Activated naive CD4-positive, alpha-beta T cell treated with anti-CD3 and anti-CD28 coated beads, Interleukin-2, amount 50 U/mL, for 24 hours (primary cell): ENCODE data around the gene DNAJC25.
"Not testable (repeated sequence)": the region's sequence is repeated elsewhere in the genome, so short reads cannot be mapped to it uniquely, and the experiment has no call there.

Source experiments
- H3K27ac Mint-ChIP-seq: one replicate; pipeline ENCODE4 v1.8.0; 2021; ENCODE audit warnings: mild to moderate bottlenecking, mixed read lengths
- H3K27me3 Mint-ChIP-seq: one replicate; pipeline ENCODE4 v1.8.0; 2021; ENCODE audit warnings: mixed read lengths
- H3K36me3 Mint-ChIP-seq: one replicate; pipeline ENCODE4 v1.8.0; 2021; ENCODE audit warnings: mixed read lengths
- H3K4me1 Mint-ChIP-seq: one replicate; pipeline ENCODE4 v1.8.0; 2021; ENCODE audit warnings: mixed read lengths
- H3K4me3 Mint-ChIP-seq: one replicate; pipeline ENCODE4 v1.8.0; 2021; ENCODE audit warnings: mild to moderate bottlenecking, mixed read lengths
- H3K9me3 Mint-ChIP-seq: one replicate; pipeline ENCODE4 v1.8.0; 2021; ENCODE audit warnings: mixed read lengths

Gene DNAJC25

DNA sequence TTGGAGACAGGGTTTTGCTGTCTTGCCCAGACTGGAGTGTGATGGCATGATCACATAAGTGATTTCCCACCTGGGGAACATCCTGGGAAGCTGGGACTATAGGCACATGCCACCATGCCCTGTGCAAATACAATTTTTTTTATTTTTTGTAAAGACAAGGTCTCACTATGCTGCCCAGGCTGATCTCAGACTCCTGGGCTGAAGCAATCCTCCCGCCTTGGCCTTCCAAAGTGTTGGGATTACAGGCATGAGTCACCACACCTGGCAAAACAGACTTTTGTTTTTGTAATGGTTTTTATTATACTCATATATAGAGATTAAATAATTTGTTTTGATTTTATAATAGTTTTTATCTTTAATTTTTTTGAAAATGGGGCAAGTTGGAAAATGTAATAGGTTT is 14.7 kb downstream of the DNAJC25 start:
- H3K36me3 Mint-ChIP-seq, result peaks cover 21% of the 10 kb centered on the region
- no peaks in the 10 kb centered on the region for H3K9me3 Mint-ChIP-seq
- no peaks in the 10 kb centered on the region for H3K4me1 Mint-ChIP-seq
- no peak overlapping the region for H3K27ac Mint-ChIP-seq
- H3K27me3 Mint-ChIP-seq, result no peaks in the 10 kb centered on the region
- H3K4me3 Mint-ChIP-seq, result no peak overlapping the region

DNA sequence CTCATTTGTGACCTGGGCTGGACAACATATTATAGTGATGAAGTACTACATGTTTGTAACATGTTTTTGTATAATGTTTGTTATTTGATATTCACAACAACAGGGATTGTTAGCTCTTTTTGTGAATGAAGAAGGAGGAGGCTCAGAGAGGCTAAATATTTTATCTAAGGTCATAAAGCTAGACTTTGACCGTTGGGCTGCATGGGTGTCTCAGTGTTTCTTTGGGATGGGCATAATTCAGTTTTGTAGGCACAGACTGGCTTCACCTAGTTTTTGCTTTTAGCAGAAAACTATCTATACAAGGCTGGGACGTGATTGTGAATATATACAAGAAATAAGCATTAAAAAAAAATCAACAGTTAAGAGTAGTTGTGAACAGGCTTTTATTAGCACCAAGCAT is 15.3 kb downstream of the DNAJC25 start:
- no peaks in the 10 kb centered on the region for H3K4me1 Mint-ChIP-seq
- H3K27ac Mint-ChIP-seq, result no peak overlapping the region
- H3K27me3 Mint-ChIP-seq, result no peaks in the 10 kb centered on the region
- no peak overlapping the region for H3K4me3 Mint-ChIP-seq
- H3K36me3 Mint-ChIP-seq, result peaks cover 21% of the 10 kb centered on the region
- no peaks in the 10 kb centered on the region for H3K9me3 Mint-ChIP-seq

DNA sequence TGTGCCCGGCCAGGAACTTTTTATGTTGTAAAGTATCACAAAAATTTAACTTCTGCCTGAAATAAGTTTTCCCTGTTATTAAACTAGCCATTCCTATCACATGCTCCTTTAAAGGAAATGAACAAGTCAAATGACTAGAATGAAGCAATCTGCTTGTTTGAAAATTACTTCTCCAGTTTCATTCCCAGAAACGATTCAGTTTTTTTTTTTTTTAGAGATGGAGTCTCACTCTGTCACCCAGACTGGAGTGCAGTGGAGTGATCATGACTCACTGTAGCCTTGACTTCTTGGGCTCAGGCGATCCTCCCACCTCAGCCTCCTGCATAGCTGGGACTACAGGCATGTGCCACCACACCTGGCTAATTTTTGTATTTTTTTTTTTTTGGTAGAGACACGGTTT is 16.9 kb downstream of the DNAJC25 start:
- no peak overlapping the region for H3K4me3 Mint-ChIP-seq
- peaks cover 20% of the 10 kb centered on the region for H3K36me3 Mint-ChIP-seq
- no peak overlapping the region for H3K27ac Mint-ChIP-seq
- H3K4me1 Mint-ChIP-seq, result no peaks in the 10 kb centered on the region
- no peaks in the 10 kb centered on the region for H3K27me3 Mint-ChIP-seq
- H3K9me3 Mint-ChIP-seq, result no peaks in the 10 kb centered on the region

DNA sequence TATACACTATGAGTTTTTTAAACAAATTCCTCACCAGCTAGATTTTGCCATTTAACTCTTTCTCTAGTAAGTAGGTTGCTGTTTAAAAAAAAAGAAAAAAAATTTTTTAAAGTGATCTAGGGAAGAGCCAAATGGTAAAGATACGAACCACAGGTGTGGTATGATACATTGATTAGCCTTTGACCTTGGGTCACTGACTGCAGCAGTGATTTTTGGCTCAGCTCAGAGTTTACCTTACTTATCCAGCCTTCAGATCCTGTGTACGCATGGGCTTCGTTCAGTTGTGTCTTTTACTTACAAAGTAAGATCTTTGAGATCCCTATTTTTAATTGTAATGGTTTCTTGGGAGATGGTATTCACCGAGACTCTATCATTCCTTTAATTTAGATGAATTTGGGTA is 17.9 kb downstream of the DNAJC25 start:
- no peaks in the 10 kb centered on the region for H3K9me3 Mint-ChIP-seq
- H3K27ac Mint-ChIP-seq, result no peak overlapping the region
- no peaks in the 10 kb centered on the region for H3K4me1 Mint-ChIP-seq
- no peak overlapping the region for H3K4me3 Mint-ChIP-seq
- H3K36me3 Mint-ChIP-seq, result peaks cover 17% of the 10 kb centered on the region
- no peaks in the 10 kb centered on the region for H3K27me3 Mint-ChIP-seq

DNA sequence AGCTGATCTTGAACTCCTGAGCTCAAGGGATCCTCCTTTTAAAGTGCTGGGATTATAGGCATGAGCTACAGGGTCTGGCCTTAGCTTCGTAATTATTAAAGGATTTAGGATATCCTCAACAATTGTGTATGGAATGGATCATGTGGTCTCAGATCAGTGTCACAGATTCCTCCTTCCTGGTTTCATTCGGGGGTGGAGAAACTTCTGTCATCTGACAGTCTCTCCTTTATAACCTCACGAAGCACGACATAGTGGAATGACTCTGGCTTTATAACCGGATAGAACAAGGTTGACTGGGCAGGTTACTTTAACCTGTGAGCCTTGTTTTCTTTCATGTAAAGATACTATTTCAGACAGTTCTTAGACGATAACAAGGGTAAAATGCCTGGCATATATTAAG is 25.9 kb downstream of the DNAJC25 start:
- Mint-ChIP-seq H3K27ac (no peak overlapping the region), H3K36me3 (peaks cover 2% of the 10 kb centered on the region), H3K9me3 (no peaks in the 10 kb centered on the region), H3K4me3 (no peak overlapping the region), H3K4me1 (peaks cover 11% of the 10 kb centered on the region), H3K27me3 (no peaks in the 10 kb centered on the region)

DNA sequence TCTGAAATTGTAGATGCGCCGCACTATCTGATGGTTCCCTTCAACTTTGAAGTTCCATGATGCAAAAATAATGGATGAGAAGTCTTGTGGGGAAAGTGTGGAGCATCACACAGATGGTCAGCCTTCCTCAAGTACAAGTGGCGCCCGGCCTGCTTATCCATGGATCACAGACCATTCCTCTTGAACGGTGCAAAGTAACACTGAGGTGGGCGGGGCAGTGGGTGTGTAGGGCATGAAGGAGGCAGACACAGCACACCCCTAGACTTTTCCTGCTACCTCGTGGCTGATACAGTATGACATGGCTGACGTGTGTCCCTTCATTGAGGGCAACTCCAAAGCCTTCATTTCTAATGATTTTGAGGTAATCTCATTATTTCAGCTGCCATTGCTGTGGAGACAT is 27.8 kb downstream of the DNAJC25 start:
- H3K27me3 Mint-ChIP-seq, result no peaks in the 10 kb centered on the region
- no peak overlapping the region for H3K27ac Mint-ChIP-seq
- H3K4me1 Mint-ChIP-seq, result peaks cover 28% of the 10 kb centered on the region

DNA sequence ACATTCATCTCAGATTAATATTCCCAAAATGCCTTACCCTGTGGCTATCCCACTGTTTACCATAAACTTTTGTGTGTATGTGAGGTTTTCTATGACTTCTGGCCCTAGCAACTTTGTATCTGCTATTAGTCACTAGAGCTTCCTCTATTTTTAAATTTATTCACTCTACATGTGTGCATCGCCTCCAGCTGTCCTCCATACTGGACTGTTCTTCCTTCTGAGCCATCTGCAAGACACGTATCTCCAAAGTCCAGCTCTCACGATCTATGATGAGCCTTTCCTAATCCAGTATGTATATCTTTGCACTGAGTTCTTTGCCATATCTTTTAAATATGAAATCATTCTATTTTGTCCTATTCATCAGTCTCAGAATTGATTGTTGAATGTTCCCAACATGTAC is 28.6 kb downstream of the DNAJC25 start:
- Mint-ChIP-seq H3K4me3 (no peak overlapping the region), H3K36me3 (no peaks in the 10 kb centered on the region), H3K27me3 (no peaks in the 10 kb centered on the region), H3K4me1 (peaks cover 32% of the 10 kb centered on the region), H3K27ac (no peak overlapping the region), H3K9me3 (no peaks in the 10 kb centered on the region)

More for the DNA sequence above, 27.8 kb downstream of the DNAJC25 start:
- Mint-ChIP-seq H3K36me3 (no peaks in the 10 kb centered on the region), H3K9me3 (no peaks in the 10 kb centered on the region), H3K4me3 (no peak overlapping the region)

DNA sequence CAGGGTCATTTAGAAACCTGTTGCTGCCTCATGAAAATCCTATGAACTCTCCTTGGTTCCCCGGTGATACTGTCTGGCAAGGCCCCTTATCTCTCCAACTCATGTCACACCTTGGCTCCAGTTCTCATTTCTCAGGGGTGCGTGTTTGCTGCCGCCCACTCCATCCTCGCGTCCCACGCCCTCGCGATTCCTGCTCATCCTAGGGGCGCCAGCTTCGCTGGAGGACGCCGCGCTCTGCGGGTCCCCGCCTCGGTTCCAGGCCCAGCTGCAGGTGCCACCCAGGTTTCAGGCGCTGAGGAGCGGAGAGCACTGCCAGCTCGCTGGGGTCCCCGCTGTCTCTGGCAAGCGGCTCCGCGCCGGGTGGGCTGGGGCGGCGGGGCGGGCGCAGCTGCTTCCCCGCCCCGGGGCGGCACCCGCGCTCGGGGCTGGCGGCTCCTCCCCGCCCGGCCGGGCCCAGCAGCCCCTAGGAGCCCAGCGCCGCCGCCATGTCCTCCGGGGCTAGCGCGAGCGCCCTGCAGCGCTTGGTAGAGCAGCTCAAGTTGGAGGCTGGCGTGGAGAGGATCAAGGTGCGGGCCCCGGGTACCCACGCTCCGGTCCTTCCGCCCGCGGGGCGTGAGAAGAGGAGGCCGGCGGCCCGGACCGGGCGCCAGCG is 30.1 kb downstream of the DNAJC25 start, which contains the start of gene GNG10:
Gene GNG10 (plus strand): TSS at position 456 of the 652 bp plus-strand sequence. CDS start 30 bp downstream, at position 486.
- Mint-ChIP-seq H3K9me3 (no peaks in the 10 kb centered on the region), H3K36me3 (no peaks in the 10 kb centered on the region), H3K27ac (peak within 1 kb of the TSS; percentile 88), H3K27me3 (no peaks in the 10 kb centered on the region), H3K4me3 (peak within 1 kb of the TSS; percentile 98), H3K4me1 (peaks cover 41% of the 10 kb centered on the region)

DNA sequence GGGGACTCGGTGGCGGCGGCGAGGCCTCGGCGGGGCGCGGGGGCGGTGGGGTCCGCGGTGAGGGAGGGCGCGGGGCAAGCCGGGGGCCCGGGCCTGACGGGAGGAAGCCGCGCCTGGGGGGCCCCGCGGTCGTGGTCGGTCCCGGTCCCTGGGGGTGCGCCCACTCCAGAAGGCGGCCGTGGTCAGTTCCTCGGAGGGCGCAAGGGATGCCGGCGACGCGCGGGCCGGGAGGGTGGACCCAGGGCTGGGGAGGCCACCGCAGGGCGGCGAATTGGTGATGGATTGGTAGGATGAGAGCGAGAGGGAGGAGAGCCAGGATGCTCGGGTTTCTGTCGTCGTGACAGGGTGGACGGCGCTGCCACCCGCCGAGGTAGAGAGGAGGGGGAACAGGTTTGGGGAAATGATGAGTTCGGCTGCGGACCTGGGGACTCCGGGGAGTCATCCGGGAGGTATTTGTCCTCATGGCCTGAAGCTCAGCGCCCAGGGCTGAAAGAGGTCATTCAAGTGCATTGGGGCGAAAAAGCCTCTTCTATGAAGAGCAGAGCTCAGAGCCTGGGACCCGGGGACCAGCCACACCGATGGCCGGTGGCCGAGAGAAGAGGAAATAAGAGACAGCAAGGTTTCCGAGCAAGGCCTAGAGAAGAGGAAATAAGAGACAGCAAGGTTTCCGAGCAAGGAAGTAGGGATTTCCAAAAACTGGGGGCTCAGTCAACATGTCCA is 30.8 kb downstream of the DNAJC25 start:
- Mint-ChIP-seq H3K4me3 (peak overlapping the region; percentile 98), H3K27ac (peak overlapping the region; percentile 88)

DNA sequence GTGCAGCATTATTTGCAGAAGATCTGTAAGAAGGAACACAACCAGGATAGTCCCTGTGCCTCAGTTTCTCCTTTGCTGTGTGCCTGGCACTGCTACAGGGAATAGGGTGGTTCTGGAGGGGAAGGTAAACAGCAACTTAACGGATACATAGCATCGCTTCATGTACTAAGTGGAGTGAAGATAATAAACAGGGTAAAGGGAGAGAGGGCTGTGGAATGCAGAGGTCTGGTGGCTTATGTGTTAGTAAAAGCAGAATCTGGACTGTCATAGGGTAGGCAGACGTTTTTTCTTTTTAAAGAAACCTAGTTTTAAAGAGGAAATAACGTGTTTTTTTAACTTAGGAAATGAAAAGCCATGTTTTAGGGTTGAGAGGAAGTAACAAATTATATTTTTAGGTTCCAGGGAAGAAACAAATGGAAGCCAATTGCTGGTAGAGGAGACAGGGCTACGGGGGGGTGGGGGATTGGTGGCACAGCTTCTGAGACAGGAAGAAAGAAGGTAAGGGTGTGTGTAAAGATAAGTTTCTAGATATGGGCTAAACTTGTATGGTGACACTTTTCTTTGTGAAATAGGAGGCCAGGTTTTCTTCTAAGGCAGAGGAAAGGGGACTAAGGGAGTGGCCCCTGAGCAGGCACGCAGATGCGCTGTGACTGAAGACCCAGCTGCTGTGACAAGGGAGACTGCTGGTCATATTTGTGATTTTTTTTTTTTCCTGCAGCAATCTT is 31.6 kb downstream of the DNAJC25 start:
- no peaks in the 10 kb centered on the region for H3K36me3 Mint-ChIP-seq
- no peaks in the 10 kb centered on the region for H3K9me3 Mint-ChIP-seq
- H3K4me3 Mint-ChIP-seq, result peak overlapping the region; percentile 98
- H3K27me3 Mint-ChIP-seq, result no peaks in the 10 kb centered on the region
- H3K4me1 Mint-ChIP-seq, result peaks cover 44% of the 10 kb centered on the region
- peak overlapping the region; percentile 88 for H3K27ac Mint-ChIP-seq

More for the DNA sequence above, 30.8 kb downstream of the DNAJC25 start:
- Mint-ChIP-seq H3K9me3 (no peaks in the 10 kb centered on the region), H3K36me3 (no peaks in the 10 kb centered on the region), H3K27me3 (no peaks in the 10 kb centered on the region), H3K4me1 (peaks cover 41% of the 10 kb centered on the region)

DNA sequence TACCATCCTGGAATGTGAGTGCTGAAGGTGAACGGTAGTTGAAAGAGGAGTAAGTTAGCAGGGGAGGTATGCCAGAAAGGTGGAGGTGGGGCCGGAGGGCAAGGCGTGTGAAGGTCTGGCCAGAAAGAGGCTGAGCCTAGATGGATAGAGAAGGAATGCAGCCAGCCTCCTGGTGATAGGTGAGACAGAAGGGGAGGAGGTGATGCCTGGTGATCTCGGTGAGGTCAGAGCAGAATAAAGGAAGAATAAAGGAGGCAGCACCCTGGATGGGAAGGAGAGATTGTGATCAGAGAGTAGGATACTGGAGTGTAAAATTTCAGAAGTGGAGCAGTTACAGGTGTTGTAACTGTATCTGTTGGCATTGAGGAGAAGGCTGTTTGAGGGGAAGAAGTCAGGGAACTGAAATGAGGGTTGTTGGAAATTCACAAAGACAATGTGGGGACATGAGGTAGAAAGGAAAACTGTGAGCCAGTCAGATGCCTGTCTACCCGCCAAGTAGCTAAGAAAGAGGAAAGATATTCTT is 32.2 kb downstream of the DNAJC25 start:
- H3K9me3 Mint-ChIP-seq, result no peaks in the 10 kb centered on the region
- peak overlapping the region; percentile 87 for H3K27ac Mint-ChIP-seq
- H3K36me3 Mint-ChIP-seq, result no peaks in the 10 kb centered on the region
- H3K4me3 Mint-ChIP-seq, result peak overlapping the region; percentile 98
- peaks cover 44% of the 10 kb centered on the region for H3K4me1 Mint-ChIP-seq
- no peaks in the 10 kb centered on the region for H3K27me3 Mint-ChIP-seq

DNA sequence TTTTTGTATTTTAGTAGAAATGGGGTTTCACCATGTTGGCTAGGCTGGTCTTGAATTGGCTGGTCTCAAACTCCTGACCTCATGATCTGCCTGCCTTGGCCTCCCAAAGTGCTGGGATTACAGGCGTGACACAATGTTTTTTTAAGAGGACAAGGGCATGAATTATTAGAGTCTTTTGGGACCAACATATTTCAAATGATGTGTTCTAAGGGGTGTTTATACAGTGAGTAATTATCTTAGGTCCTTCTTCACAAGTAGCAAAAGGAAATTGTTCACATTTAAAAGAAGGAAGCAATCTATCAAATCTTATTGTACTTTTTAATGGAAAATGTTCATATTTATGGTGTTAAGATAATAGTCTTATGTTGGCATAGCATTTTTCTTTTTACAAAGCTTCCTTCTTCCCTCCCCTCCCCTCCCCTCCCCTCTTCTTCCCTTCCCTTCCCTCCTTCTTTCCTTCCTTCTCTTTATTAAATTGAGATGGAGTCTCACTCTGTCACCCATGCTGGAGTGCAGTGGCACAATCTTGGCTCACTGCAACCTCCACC is 37.0 kb downstream of the DNAJC25 start:
- H3K9me3 Mint-ChIP-seq, result no peaks in the 10 kb centered on the region
- no peak overlapping the region for H3K4me3 Mint-ChIP-seq
- H3K4me1 Mint-ChIP-seq, result peaks cover 22% of the 10 kb centered on the region
- no peak overlapping the region for H3K27ac Mint-ChIP-seq
- peaks cover 4% of the 10 kb centered on the region for H3K36me3 Mint-ChIP-seq
- H3K27me3 Mint-ChIP-seq, result no peaks in the 10 kb centered on the region

DNA sequence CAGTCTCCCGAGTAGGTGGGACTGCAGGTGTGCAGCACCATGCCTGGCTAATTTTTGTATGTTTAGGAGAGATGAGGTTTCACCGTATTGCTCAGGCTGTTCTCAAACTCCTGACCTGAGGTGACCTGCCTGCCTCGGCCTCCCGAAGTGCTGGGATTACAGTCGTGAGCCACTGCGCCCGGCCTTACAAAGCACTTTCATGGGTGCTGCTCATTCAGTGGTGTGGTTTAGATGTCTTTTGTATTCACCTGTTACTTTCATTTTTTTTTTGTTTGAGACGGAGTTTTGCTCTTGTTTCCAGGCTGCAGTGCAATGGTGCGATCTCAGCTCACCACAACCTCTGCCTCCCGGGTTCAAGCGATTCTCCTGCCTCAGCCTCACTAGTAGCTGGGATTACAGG is 37.5 kb downstream of the DNAJC25 start:
- not testable (repeated sequence) for H3K27ac Mint-ChIP-seq, H3K36me3 Mint-ChIP-seq

DNA sequence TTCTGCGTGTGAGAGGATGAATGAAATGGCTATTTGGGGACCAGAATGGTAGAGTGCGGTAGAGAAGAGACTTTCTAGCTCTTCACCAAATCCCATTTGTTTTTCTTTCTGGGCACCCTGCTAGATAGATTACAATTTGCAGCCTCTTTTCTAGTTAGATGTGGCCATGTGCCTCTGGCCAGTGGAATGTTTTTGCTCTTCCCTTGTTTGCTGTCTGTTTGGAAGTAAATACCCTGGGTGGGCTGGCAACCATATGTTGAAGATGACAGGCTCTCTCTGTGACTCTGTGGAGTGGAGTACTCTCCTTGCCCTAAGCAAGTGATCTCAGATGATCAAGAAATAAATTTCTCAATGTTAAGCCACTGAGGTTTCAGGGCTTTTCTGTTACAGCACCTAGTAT is 43.2 kb downstream of the DNAJC25 start:
- Mint-ChIP-seq H3K9me3 (no peaks in the 10 kb centered on the region), H3K36me3 (peaks cover 25% of the 10 kb centered on the region), H3K4me1 (no peaks in the 10 kb centered on the region), H3K27ac (no peak overlapping the region), H3K27me3 (no peaks in the 10 kb centered on the region), H3K4me3 (no peak overlapping the region)

More for the DNA sequence above, 37.5 kb downstream of the DNAJC25 start:
- not testable (repeated sequence) for H3K9me3 Mint-ChIP-seq, H3K4me3 Mint-ChIP-seq, H3K27me3 Mint-ChIP-seq
- H3K4me1 Mint-ChIP-seq, result peaks cover 17% of the 10 kb centered on the region

DNA sequence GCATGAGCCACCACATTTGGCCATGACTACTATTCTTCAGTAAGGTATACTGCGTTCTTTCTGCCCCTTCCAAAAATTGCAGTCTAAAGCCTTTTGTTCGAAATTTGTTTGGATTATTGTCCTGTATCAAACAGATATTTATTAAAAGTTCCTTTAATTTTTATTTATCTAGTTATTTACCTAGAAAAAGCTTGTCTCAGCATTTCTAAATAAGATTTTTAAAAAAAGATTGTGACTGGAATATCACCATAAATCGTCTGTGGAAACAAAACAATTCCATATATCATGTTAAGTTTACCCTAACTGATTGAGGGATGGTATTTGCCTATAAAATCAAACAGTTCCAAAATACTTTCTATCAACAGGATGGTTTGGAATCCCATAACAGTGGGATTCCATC is 45.0 kb downstream of the DNAJC25 start:
- no peaks in the 10 kb centered on the region for H3K27me3 Mint-ChIP-seq
- no peak overlapping the region for H3K27ac Mint-ChIP-seq
- H3K36me3 Mint-ChIP-seq, result peaks cover 22% of the 10 kb centered on the region
- H3K4me1 Mint-ChIP-seq, result no peaks in the 10 kb centered on the region
- H3K9me3 Mint-ChIP-seq, result no peaks in the 10 kb centered on the region
- H3K4me3 Mint-ChIP-seq, result no peak overlapping the region
